NCI-H2171 (cell line): Measurements from ENCODE around the gene PTPN2.
"Not testable (repeated sequence)": the region's sequence is repeated elsewhere in the genome, so short reads cannot be mapped to it uniquely, and the experiment has no call there.

Source experiments
- DNase-seq: peaks from one replicate; lab custom pipeline; 2025; lab: John Stamatoyannopoulos, UW

Gene PTPN2

DNA sequence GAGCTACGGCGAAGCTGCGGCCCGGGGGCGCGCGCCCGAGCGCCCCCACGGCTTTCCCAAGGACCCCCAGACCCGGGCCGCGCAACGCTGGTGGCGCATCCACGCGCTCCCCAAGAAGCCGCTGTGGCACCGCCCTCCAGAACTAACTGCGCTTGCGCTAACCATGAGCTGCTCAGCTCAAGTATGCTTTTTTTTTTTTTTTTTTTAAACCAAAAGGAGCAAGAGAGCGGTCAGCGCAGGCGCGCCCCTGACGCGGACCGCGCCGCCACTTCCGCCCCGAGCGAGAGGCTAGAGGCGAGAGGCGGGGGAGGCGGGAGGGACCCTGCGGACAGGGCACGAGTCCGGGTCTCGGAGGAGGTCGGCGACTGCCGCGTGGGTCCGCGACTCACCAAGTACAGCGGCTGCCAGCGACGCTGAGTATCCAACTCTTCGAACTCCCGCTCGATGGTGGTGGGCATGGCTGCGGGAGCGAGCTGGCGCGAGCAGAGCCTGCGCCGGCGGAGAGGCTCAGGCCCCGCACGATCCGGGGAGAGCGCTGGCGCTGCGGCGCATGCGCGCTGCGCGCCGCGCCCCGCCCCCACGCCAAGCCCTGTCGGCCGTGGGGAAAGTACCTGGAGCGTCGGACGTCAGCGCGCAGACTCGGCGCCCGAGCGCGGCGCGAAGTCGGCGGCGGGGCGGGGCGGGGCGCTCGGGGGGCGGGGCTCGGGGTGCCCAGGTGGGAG lies at the start of gene PTPN2:
Gene PTPN2 (minus strand): TSS at position 554 of the 722 bp plus-strand sequence. CDS start 96 bp downstream, at position 458.
- DNase-seq = peak; percentile 91

DNA sequence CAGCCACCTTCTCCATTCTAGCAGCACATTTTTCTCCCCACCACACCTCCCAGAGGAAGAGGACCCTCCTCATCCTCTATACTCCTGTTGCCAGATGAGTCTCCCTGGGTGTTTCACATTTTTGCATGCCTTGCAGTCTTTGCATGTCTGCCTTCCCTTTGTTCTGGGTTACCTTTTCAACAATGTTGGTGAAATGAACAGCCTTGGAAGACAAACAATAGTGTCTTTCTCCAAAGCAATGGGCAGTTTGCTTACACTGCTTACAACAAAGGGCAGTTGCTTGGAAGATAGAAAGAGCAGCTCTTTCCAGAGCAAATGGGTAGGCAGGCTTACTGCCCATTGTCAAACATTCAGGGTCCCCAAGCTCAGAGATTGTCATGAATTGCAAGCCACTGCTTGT lies 49.3 kb upstream of the PTPN2 start:
- no peak for DNase-seq

DNA sequence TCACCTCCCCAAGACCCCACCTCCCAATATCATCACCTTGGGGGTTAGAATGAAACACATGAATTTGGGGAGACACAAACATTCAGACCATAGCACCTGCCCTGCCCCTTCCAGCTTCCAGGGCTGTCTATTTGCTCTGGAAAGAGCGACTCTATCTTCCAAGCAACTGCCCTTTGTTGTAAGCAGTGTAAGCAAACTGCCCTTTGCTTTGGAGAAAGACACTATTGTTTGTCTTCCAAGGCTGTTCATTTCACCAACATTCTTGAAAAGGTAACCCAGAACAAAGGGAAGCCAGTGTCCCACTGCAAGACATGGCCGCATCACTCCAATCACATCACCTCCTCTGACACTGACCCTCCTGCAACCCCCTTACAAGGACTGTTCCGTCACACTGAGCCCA lies 46.9 kb upstream of the PTPN2 start:
- DNase-seq = no peak

DNA sequence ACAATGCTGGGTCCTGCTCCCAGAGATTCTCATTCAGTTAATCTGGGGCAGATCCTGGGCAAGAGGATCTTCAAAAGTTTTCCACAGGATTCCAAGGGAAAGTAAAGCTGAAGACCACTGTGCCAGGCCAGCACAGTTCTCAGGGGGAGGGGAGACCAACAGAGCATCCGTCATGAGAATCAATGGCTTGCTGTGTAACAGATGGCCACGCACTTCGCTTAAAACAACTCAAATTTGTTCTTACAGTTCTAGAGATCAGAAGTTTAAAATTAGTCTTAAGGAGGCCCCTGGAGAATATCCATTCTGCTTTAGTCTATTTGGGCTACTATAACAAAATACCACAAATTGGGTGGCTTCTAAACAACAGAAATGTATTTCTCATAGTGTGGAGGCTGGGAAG lies 46.3 kb upstream of the PTPN2 start:
- no peak for DNase-seq

DNA sequence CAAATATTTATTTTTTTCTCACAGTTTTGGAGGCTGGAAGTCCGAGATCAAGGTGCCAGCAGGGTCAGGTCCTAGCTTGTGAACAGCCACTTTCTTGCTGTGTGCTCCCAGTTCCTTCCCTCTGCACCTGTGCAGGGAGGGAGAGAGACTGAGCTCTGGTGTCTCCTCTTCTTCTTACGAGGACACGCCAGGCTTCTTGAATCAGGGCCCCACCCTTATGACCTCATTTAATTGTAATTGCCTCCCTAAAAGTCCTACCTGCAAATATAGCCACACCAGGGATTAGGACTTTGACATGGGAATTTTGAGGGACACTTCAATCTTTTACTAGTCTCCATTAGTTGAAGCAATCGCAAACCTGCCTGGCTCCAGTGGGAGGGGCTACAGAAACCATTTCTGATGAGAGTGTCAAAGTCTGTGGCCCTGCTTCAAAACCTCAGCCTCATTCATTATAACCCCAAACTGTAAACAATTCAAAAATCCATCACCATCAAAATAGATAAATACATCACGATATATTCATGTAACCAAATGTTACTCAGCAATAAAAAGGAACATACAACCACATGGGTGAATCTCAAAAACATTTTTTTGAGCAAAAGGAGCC lies 45.5 kb upstream of the PTPN2 start:
- DNase-seq = no peak

DNA sequence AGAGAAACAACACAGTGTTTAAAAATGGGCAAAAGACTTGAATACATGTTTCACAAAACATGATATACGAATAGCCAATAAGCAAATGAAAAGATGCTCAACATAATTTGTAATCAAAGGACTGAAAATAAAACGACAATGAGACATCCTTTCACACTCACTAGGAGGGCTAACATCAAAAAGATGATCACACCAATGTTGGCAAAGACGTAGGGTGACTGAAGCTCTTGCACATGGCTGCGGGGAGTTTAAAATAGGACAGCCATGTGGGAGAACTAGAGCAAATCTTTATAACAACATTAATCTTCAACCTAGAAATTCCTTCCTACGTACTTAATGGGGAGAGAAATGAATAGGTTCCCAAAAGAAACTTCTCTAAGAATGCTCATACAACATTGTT lies 44.6 kb upstream of the PTPN2 start:
- no peak for DNase-seq

DNA sequence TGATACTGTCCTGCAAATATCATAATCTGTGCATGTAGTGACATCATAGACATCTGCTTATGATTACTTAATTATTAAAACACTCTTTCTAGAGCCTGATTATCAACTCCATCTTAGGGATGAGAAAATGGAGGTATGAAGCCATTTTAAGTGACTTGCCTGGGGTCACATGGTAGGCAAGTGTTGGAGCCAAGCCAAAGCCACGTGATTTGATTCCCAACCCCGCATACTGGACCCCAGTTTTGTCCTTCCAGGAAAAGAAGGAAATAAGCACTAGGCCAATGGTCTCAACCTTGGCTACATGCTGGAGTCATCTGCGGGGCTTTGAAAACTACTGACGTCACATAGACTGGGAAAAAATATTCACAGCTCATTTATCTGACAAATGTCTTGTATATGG lies 44.2 kb upstream of the PTPN2 start:
- DNase-seq = no peak

DNA sequence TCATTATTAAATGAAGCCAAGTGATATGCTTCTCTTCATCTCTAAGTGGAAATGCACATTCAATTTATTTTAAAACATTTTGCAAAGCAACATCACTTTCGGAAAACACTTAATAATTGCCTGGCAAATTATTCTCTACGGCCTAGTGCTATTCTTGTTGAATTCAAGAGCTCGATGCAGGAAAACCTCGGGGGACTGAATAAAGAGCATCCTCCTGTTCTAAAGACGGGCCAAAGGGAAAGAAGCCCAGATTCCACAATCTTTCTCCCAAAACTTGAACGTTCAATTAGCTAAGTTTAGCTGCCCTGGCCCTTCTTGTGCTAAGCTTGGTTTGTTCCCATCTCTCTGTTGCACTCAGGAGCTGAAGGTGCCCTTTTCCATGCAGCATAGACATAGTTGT lies 40.6 kb upstream of the PTPN2 start:
- DNase-seq = no peak

DNA sequence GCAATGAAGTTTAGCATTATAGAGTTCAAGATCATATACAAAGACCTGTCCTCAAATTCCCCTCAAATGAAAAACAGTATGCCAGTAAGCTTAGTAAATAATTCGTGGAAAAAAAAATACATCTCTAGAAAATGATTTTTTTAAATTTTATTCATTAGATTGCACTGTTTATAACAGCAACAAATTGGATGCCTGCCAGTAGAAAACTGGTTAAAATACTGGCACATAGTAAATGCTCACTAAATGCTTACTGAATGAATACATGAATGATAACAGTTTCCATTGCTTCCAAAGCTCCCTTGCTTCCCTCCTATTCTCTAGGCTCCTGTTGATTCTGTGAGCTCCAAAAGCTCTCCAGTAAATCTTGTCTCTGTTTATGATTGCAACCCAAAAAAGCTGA lies 38.2 kb upstream of the PTPN2 start:
- no peak for DNase-seq

DNA sequence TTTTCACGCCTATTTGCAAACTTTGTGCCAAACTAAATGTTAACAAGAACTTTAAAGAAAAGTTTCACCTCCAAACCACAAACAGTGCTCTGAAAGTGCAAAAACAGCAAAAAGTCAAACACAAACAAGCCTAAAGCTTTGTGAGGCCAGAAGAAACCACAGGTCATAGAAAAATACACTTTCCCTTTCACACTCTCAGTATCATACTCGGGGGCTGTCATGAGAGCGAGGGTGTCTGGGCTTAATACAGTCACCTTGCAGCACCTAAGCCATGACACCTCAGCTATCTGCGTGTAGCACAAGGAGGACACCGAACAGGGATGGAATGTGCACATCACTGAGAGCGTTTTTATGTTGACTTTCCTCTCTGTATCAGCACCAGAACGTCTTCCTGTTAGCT lies 37.1 kb upstream of the PTPN2 start:
- no peak for DNase-seq

DNA sequence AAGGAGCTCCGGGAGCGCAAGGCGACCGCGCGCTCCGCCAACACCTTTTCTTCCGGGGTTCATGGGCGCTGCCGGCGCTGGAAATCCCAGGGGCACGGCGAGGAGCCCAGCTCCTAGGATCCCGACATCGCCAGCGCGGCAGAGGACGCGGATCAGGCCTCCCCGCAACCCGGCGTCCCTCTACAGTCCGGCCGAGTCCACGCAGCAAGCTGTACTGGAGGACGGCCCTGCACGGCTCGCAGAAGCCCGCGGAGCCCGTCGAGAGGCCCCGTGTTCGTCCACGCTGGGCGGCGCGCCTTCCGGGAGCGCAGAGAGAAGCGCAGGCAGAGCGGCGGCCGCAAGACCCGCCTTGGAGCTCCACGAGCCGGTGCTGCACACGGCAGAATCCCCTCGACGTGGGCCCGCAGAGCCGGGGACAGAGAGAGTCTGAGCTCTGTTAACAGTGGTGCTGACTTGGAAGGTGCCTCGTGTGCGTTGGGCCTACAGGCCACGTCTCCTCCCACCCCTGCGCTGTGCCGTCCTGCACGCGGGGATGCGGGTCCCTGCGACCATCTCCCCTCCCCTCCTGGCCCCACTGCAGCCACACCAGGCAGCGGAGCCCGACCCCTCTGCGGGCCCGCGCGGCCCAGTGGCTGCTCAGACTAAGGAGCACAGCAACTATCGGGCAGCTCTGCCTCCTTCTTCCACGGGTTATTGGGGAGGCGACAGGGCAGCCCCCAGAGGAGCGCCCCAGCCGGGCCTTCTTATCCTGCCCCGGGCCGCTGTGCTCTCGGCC lies 28.1 kb upstream of the PTPN2 start:
- no peak for DNase-seq

DNA sequence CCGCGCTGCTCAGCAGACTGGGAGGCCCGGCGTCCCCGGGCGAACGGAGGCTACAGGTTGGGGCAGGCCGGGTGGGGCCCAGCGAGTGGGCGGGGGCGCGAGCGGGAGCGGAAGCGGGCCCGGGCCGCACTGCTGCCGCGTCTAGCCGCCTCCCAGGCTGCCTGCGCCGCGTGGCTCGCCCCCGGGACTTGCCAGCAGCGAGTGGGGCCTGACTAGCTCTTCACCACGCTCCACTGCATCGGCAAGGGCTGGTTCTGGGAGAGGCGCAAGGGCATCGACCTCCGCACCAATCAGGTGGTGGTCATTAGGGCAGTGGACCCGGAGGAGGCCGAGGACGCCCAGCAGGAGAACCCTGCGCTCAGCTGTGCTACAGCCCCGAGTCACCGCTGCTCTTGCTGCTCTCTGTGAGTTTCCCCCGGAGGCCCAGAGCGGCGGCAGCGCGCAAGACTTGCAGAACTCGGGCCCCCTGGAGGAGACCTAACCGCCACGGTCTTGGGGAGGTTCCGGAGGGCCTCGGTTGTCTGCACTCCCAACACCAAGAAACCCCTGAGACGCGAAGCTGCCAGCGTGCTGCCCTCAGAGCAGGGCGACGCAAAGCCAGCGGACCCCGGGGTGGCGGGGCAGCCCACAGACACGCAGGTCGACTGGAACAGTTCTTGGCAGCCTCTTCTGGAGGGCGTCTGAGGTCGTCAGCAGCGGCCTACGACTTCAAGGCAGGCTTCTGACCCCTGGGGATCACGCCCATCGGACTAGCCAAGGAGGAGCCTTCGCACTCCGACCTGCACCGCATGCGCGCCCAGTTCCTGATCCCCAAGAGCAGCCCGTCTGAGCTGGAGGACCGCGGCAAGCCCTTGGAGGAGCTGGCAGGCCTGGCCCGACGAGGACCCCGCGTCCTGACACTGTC lies 27.2 kb upstream of the PTPN2 start:
- no peak for DNase-seq

DNA sequence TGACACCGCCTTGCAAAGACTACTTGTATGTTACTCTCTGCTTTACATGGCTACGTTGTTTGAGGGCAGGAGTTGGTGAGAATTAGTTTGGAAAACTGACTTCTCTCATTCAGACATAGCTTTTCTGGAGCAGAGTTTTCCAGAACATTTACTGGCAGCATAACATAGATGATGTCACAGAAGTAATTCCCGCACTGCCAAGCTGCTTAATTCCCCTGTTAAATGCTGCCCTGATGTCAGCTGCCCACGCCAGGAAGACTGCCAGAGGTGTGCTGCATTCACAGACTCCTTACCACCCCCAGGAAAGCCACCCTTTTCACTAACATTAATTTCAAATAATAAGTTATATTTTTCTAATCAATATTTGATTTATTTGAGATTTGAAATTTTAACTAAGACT lies 24.7 kb upstream of the PTPN2 start:
- no peak for DNase-seq

DNA sequence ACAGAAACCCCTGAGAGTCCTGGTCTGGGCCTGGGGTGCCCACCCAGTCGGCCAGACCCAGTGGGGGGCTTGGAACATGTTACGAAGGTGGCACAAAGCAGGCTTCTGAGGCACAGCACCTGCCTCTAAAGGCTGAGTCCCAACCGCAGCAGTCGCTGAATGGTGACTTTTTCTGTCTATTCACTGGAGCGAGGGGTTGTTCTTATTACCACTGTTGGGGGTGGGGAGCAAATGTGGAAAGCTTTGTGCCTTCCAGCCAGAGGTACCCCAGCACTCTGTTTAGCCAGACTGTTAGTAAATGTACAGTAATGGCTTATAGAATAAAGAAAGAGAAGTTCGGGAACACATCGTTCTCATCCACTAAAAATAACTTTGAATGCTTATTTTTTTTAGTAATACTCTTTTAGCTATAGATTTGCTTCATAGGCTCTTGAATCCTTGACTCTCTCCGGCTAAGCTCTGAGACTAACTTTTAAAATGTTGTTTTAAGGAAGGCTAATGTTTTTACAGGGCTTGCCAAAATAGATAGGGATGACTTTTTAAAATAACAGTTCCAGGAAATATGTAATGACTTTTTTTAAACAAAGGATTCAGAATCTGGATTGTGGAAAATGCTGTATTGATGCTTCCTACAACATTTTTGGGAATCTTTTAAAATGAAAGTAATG lies 23.4 kb upstream of the PTPN2 start:
- DNase-seq = no peak

DNA sequence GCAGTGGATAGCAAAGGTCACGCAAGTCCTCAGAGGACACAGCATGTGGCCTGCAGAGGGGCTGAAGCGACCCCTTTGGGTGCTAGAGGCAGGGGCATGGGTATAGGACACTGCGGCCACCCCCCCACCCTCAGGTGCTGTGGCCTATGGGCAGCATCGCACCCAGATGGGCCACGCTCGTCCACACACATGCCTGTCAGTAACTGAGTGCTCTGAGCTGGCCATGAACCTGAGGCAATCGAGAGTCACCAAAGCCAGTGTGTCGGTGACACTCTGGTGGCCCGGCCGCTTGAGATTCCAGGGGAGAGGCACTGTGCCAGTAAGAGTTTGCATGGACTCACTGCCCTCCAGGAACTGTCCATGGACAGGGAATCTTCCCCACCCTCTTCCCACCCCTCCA lies 22.7 kb upstream of the PTPN2 start:
- DNase-seq = no peak

DNA sequence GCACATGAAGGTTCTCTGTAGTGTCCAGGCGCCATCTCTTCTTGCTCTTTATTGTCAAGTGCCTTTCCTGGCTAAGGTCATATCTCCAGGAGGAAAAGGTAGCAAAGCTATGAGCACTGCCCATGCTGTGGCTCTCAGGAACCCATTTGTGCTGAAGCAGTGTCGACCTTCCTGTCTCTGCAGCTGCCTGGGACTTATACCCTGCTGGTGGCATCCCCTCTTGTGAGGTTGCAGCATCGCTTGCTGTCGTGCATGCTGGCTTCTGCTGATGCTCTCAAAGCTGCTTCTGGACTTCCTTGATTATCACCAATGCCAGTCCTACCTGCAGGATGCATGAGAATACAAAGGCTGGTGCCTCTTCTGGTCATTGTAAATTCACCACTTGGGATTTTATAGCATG lies 22.1 kb upstream of the PTPN2 start:
- DNase-seq = no peak

DNA sequence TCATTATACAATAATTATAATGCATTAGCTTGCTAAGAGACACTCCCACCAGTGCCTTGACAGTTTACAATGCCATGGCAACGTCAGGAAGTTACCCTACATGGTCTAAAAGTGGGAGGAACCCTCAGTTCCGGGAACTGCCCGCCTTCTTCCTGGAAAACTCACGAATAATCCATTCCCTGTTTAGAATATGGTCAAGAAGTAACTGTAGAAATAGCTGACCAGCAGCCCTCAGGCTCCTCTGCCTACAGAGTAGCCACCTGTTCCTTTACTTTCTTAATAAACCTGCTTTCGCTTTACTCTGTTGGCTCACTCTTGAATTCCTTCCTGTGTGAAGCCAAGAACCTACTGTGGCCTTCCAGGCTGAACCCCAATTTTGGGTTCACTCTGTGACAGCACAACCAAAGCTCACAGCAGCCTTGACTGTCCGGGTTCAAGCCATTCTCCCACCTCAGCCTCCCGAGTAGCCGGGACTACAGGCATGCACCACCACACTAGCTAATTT lies 20.0 kb upstream of the PTPN2 start:
- DNase-seq = no peak

DNA sequence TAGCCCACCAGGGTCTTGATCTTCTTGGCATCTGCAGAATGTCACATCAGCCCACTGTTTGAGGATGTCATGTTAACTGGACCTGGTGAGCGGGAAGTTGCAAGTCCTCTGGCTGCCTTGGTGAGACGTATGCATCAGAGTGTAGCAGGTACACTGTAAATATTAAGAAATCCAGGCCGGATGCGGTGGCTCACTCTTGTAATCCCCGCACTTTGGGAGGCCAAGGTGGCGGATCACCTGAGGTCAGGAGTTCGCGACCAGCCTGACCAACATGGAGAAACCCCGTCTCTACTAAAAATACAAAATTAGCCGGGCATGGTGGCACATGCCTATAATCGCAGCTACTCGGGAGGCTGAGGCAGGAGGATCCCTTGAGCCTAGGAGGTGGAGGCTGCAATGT lies 17.2 kb upstream of the PTPN2 start:
- DNase-seq = not testable (repeated sequence)

DNA sequence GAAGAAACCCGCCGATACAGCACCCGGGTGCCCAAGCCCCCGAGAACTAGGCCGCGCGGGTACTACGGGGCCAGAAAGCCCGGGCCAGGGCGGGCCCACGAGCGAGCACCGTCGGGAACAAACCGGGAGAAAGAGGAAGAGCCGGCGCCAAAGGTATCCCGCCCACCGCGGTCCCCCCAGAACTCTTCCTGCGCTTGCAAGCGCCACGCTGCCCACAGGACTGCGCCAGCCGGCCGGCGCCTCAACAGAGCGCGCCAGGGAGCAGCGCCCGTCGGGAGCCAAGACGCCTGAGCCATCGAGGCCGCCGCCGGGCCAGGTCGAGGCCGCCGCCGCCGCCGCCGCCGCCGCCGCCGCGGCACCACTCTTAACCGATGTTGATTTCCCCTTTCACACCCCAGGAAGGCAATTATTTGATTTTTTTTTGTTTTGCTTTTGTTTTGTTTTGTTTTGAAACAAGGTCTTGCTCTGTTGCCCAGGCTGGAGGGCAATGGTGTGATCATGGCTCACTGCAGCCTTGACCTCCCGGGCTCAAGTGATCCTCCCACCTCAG lies 12.8 kb upstream of the PTPN2 start:
- not testable (repeated sequence) for DNase-seq

DNA sequence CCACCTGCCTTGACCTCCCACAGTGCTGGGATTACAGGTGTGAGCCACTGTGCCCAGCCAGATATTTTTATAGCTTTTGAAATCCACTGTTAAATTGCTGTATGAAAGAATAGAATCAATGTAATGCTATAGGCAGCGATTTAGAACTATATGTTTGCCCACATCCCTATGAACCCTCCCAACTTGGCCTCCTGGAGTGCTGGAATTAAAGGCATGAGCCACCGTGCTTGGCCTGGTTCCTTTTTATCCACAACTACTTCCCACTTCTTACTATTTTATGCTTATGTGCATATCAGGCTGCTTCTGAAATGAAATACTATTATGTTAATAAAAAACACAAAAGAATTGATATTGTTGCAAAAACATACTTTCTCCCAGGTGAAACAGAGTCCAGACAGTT lies 11.6 kb upstream of the PTPN2 start:
- DNase-seq = no peak

DNA sequence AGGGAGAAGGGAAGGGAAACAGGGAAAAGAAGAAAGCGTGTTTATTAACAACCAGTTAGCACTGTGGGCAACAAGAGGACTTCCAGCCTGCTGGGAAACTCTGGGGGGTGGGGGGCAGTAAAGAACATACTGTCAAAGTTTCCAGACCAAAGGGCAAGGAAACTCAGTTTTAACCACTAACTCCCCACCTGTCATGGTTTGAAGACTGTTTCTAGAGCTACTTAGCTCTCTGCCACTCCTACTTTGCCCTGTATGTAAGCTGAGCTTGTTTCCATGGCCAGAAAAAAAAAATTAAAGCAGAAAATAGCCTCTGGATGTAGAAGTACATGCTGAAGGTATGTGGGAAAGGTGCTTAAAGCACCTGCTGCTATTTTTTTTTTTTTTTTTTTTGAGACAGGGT lies 11.0 kb upstream of the PTPN2 start:
- no peak for DNase-seq
